Astrocyte (in vitro differentiated cells and primary cell): ENCODE measurements around the gene TTF1.

Experiments
- EZH2 ChIP-seq: IDR thresholded peaks from 2 replicates; pipeline ENCODE4 v1.6.1; 2012; ENCODE audit warnings: mild to moderate bottlenecking, low read length, inconsistent platforms; ENCODE audit not compliant: insufficient read depth
- TF ChIP-seq, protein P1 (sequence below): IDR thresholded peaks from 2 replicates; pipeline ENCODE4 v1.5.1; 2011; ENCODE audit warnings: low read depth, mild to moderate bottlenecking, inconsistent platforms, low read length, moderate library complexity; ENCODE audit not compliant: insufficient read depth

DNA sequence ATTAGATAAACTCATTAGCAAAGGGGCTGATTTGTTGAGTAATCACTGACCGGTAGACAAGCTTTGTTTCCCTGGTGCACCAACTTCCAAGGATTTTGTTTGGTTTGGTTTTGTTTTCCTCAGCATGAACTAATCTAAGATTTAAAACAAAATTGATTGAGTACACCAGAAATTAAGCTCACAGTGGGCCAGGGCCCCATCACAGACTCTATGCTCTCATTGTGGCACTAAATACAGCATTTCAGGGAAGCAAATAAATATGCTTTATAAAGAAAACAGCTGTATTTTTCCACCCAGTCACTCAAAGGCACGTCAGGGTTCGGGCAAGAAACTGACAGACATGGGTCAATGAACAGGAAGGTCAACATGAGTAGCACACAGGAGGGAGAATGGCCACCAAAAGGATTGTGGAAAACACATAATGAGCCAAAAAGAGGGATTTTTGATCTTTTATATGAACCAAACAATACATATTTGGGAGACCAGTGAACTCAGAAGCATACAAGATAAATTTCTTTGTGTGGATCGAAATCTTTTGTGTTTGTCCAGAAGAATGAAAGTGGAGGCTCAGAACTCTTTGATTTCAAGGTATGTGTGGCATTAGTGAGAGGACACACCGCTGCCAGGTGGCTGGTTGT lies 12.2 kb upstream of the TTF1 start:
- TF ChIP-seq, protein P1, sequence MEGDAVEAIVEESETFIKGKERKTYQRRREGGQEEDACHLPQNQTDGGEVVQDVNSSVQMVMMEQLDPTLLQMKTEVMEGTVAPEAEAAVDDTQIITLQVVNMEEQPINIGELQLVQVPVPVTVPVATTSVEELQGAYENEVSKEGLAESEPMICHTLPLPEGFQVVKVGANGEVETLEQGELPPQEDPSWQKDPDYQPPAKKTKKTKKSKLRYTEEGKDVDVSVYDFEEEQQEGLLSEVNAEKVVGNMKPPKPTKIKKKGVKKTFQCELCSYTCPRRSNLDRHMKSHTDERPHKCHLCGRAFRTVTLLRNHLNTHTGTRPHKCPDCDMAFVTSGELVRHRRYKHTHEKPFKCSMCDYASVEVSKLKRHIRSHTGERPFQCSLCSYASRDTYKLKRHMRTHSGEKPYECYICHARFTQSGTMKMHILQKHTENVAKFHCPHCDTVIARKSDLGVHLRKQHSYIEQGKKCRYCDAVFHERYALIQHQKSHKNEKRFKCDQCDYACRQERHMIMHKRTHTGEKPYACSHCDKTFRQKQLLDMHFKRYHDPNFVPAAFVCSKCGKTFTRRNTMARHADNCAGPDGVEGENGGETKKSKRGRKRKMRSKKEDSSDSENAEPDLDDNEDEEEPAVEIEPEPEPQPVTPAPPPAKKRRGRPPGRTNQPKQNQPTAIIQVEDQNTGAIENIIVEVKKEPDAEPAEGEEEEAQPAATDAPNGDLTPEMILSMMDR, result no peak
- TF ChIP-seq EZH2, result no peak
